H9 (cell line): ENCODE results near the gene ETFB. TPM values are rescaled to one million over a fixed set of nuclear protein-coding genes. Genes with fewer than 3 reads are reported as not detected.

Experiments
- DNase-seq: peaks from one replicate; pipeline ENCODE4 v3.0.0-alpha.2; 2017
- H2AFZ ChIP-seq: one replicate; pipeline ENCODE4 v1.6.1; 2013; ENCODE audit warnings: mild to moderate bottlenecking, low read length, control low read depth, moderate library complexity
- H2AK5ac ChIP-seq: 2 replicates; pipeline ENCODE4 v1.6.1; 2013; ENCODE audit warnings: low read length, control low read depth, mixed read lengths; ENCODE audit not compliant: insufficient read length
- H2BK120ac ChIP-seq: one replicate; pipeline ENCODE4 v1.6.1; 2013; ENCODE audit warnings: low read depth, mild to moderate bottlenecking, low read length, control low read depth, inconsistent platforms; ENCODE audit not compliant: poor library complexity, severe bottlenecking
- H2BK12ac ChIP-seq: 2 replicates; pipeline ENCODE4 v1.6.1; 2013; ENCODE audit warnings: low read length, control low read depth, mixed read lengths, low read depth; ENCODE audit not compliant: insufficient read length
- H2BK15ac ChIP-seq: 2 replicates; pipeline ENCODE4 v1.6.1; 2013; ENCODE audit warnings: low read depth, low read length, control low read depth
- H2BK20ac ChIP-seq: one replicate; pipeline ENCODE4 v1.6.1; 2013; ENCODE audit warnings: low read depth, mild to moderate bottlenecking, low read length, control low read depth, inconsistent platforms; ENCODE audit not compliant: poor library complexity, severe bottlenecking
- H2BK5ac ChIP-seq: 2 replicates; pipeline ENCODE4 v1.6.1; 2013; ENCODE audit warnings: low read length, control low read depth, mixed read lengths; ENCODE audit not compliant: insufficient read length
- H3K14ac ChIP-seq: 2 replicates; pipeline ENCODE4 v1.6.1; 2013; ENCODE audit warnings: low read length, control low read depth; ENCODE audit not compliant: insufficient read depth
- H3K18ac ChIP-seq: 2 replicates; pipeline ENCODE4 v1.6.1; 2013; ENCODE audit warnings: low read depth, mild to moderate bottlenecking, mixed read lengths, low read length, control low read depth; ENCODE audit not compliant: insufficient read length
- H3K23ac ChIP-seq: 2 replicates; pipeline ENCODE4 v1.6.1; 2013; ENCODE audit warnings: low read length, control low read depth, mixed read lengths, low read depth; ENCODE audit not compliant: insufficient read length
- H3K23me2 ChIP-seq: 2 replicates; pipeline ENCODE4 v1.6.1; 2013; ENCODE audit warnings: low read depth, mild to moderate bottlenecking, mixed read lengths, low read length, control low read depth; ENCODE audit not compliant: insufficient read length, poor library complexity, severe bottlenecking
- H3K27ac ChIP-seq: 2 replicates; pipeline ENCODE4 v1.5.1; 2013; ENCODE audit warnings: low read length, control low read depth, mixed read lengths, low read depth; ENCODE audit not compliant: insufficient read length
- H3K27me3 ChIP-seq: 2 replicates; pipeline ENCODE4 v1.6.1; 2013; ENCODE audit warnings: low read length, control low read depth, inconsistent platforms; ENCODE audit not compliant: insufficient read depth
- H3K4ac ChIP-seq: 2 replicates; pipeline ENCODE4 v1.6.1; 2013; ENCODE audit warnings: low read depth, mild to moderate bottlenecking, control low read depth, inconsistent platforms, low read length, moderate library complexity
- H3K4me1 ChIP-seq: 2 replicates; pipeline ENCODE4 v1.6.1; 2013; ENCODE audit warnings: low read length, control low read depth, inconsistent platforms; ENCODE audit not compliant: insufficient read depth
- H3K4me2 ChIP-seq: 2 replicates; pipeline ENCODE4 v1.6.1; 2013; ENCODE audit warnings: low read length, control low read depth, mixed read lengths; ENCODE audit not compliant: insufficient read length, insufficient read depth
- H3K56ac ChIP-seq: 2 replicates; pipeline ENCODE4 v1.6.1; 2013; ENCODE audit warnings: low read depth, mild to moderate bottlenecking, mixed read lengths, low read length, control low read depth; ENCODE audit not compliant: insufficient read length
- H3K79me1 ChIP-seq: 2 replicates; pipeline ENCODE4 v1.6.1; 2013; ENCODE audit warnings: low read depth, mild to moderate bottlenecking, moderate library complexity, low read length, control low read depth, inconsistent platforms; ENCODE audit not compliant: insufficient read depth, poor library complexity, severe bottlenecking
- H3K79me2 ChIP-seq: 2 replicates; pipeline ENCODE4 v1.6.1; 2013; ENCODE audit warnings: low read length, control low read depth, inconsistent platforms; ENCODE audit not compliant: insufficient read depth
- H3K9ac ChIP-seq: 2 replicates; pipeline ENCODE4 v1.6.1; 2013; ENCODE audit warnings: low read length, control low read depth, mixed read lengths; ENCODE audit not compliant: insufficient read length; ENCODE audit errors: extremely low read depth
- H3K9me3 ChIP-seq: one replicate; pipeline ENCODE4 v1.6.1; 2013; ENCODE audit warnings: low read depth, low read length, inconsistent platforms; ENCODE audit not compliant: control insufficient read depth
- H3T11ph ChIP-seq: one replicate; pipeline ENCODE4 v1.6.1; 2013; ENCODE audit warnings: mild to moderate bottlenecking, low read length, control low read depth, inconsistent platforms
- H4K20me1 ChIP-seq: one replicate; pipeline ENCODE4 v1.6.1; 2013; ENCODE audit not compliant: control insufficient read depth, insufficient read length, insufficient read depth
- H4K5ac ChIP-seq: 2 replicates; pipeline ENCODE4 v1.6.1; 2013; ENCODE audit warnings: low read depth, mild to moderate bottlenecking, mixed read lengths, low read length, control low read depth; ENCODE audit not compliant: insufficient read length
- H4K8ac ChIP-seq: replicated peaks from 2 replicates; pipeline ENCODE4 v1.6.1; 2013; ENCODE audit warnings: low read length, control low read depth, mixed read lengths, low read depth; ENCODE audit not compliant: insufficient read length
- H4K91ac ChIP-seq: 2 replicates; pipeline ENCODE4 v1.6.1; 2013; ENCODE audit warnings: low read depth, mild to moderate bottlenecking, moderate library complexity, mixed read lengths, low read length, control low read depth; ENCODE audit not compliant: insufficient read length
- H3K27ac Mint-ChIP-seq, 3 experiments: 2 replicates in 2 of 3; 3 replicates in 1 of 3; pipeline ENCODE4 v1.8.0; 2020 to 2021; ENCODE audit warnings: mixed read lengths in 3 of 3, mild to moderate bottlenecking in 1 of 3, moderate library complexity in 1 of 3
- H3K27me3 Mint-ChIP-seq: 2 replicates; pipeline ENCODE4 v1.8.0; 2021; ENCODE audit warnings: low read depth, mild to moderate bottlenecking, moderate library complexity, mixed read lengths
- H3K36me3 Mint-ChIP-seq, 3 experiments: 2 replicates in 2 of 3; 3 replicates in 1 of 3; pipeline ENCODE4 v1.8.0; 2020 to 2021; ENCODE audit warnings: low read depth in 3 of 3, mixed read lengths in 3 of 3; ENCODE audit not compliant: insufficient read depth in 1 of 3
- H3K4me1 Mint-ChIP-seq, 2 experiments: 2 replicates each; pipeline ENCODE4 v1.8.0; 2020; ENCODE audit warnings: mixed read lengths in 2 of 2
- H3K4me3 Mint-ChIP-seq, 2 experiments: 2 replicates in 1 of 2; 3 replicates in 1 of 2; pipeline ENCODE4 v1.8.0; 2020 to 2021; ENCODE audit warnings: mild to moderate bottlenecking in 2 of 2, mixed read lengths in 2 of 2, moderate library complexity in 1 of 2
- H3K9me3 Mint-ChIP-seq, 2 experiments: 2 replicates in 1 of 2; 3 replicates in 1 of 2; pipeline ENCODE4 v1.8.0; 2020; ENCODE audit warnings: mild to moderate bottlenecking in 2 of 2, mixed read lengths in 2 of 2, moderate library complexity in 1 of 2
- WGBS: extraction: QIAGEN DNeasy Blood & Tissue Kit; methylation state at CpG from one replicate; pipeline ENCODE4 v1.1.7; 2013; ENCODE audit warnings: missing lambda C conversion rate, low lambda C conversion rate, mixed read lengths; ENCODE audit not compliant: insufficient read length; ENCODE audit errors: extremely low coverage; 5-methylcytosine and 5-hydroxymethylcytosine counted together
- total RNA-seq: library from RNA; stranded (reverse); gene quantifications from 2 replicates; pipeline ENCODE4 v1.2.1, GENCODE V29; 2021
- TF ChIP-seq, protein P1 (sequence below): fragments of 200-600 bp; sonication (generic); conservative IDR thresholded peaks from 3 replicates; pipeline ENCODE4 v1.8.0; 2021; ENCODE audit warnings: antibody characterized with exemption, mild to moderate bottlenecking

Gene ETFB
- total RNA-seq, 1 experiment from 2014 or later: 49.4 TPM

DNA sequence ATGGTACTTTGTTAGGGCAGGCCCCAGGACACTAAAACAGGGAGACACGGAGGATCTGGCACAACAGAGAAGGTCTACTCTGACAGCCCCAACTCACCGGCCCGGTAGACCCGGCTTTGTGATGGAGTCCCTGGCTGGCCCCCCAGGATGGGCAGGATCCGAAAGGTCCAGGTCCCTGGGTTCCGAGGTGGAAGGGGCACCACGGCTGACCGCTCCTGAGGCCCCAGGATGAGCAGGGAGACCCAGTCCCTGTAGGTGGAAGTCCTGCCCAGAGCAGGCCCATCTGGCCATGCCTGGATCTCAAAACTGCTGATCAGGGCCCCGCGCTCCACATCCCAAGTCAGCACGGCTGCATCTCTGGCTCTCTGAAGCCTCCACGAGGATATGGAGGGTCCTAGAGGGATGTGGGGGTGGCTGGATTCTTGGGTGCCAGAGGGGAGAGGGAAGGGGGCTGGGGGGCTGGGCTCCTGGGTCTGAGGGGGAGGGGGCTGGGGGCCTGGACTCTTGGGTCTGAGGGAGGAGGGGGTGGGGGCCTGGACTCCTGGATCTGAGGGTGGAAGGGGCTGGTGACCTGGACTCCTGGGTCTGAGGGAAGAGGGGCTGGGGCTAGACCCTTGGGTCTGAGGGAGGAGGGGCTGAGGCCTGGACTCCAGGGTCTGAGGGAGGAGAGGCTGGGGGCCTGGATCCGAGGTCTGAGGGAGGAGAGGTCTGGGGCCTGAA lies 28.9 kb downstream of the ETFB start:
- Mint-ChIP-seq H3K36me3 (peaks cover 10 to 20% (median 17%) of the 10 kb centered on the region in 3 experiments), H3K4me1 (peaks cover 14 to 26% of the 10 kb centered on the region in 2 experiments)
- no peak overlapping the region for H2BK5ac ChIP-seq

More for the DNA sequence above, 28.9 kb downstream of the ETFB start:
- H3K4me1 ChIP-seq: peaks cover 7% of the 10 kb centered on the region; the same call in 1 of the 2 replicates
- TF ChIP-seq, protein P1, sequence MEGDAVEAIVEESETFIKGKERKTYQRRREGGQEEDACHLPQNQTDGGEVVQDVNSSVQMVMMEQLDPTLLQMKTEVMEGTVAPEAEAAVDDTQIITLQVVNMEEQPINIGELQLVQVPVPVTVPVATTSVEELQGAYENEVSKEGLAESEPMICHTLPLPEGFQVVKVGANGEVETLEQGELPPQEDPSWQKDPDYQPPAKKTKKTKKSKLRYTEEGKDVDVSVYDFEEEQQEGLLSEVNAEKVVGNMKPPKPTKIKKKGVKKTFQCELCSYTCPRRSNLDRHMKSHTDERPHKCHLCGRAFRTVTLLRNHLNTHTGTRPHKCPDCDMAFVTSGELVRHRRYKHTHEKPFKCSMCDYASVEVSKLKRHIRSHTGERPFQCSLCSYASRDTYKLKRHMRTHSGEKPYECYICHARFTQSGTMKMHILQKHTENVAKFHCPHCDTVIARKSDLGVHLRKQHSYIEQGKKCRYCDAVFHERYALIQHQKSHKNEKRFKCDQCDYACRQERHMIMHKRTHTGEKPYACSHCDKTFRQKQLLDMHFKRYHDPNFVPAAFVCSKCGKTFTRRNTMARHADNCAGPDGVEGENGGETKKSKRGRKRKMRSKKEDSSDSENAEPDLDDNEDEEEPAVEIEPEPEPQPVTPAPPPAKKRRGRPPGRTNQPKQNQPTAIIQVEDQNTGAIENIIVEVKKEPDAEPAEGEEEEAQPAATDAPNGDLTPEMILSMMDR: no peak
- peaks cover 6% of the 10 kb centered on the region for H3K23me2 ChIP-seq
- H3T11ph ChIP-seq: no peak overlapping the region
- no peak overlapping the region for H3K18ac ChIP-seq
- no peak overlapping the region for H3K23ac ChIP-seq
- no CpG with 5 or more reads among the region's 13 CpGs for WGBS
- H2BK12ac ChIP-seq: no peak overlapping the region
- no peak overlapping the region for H2BK120ac ChIP-seq
- H3K9ac ChIP-seq: no peak overlapping the region
- H2BK20ac ChIP-seq: no peak overlapping the region
- H3K14ac ChIP-seq: no peak overlapping the region
- H3K27me3 Mint-ChIP-seq: peaks cover 17% of the 10 kb centered on the region
- H2BK15ac ChIP-seq: no peak overlapping the region
- no peaks in the 10 kb centered on the region for H4K20me1 ChIP-seq
- no peaks in the 10 kb centered on the region for H3K9me3 ChIP-seq
- H4K91ac ChIP-seq: no peak overlapping the region
- H3K79me1 ChIP-seq: no peaks in the 10 kb centered on the region
- DNase-seq: no peak
- no peak overlapping the region for H3K56ac ChIP-seq
- no peak overlapping the region for H4K5ac ChIP-seq
- H2AK5ac ChIP-seq: no peak overlapping the region
- no peaks in the 10 kb centered on the region; a peak in 1 of 5 replicates for H3K9me3 Mint-ChIP-seq
- no peaks in the 10 kb centered on the region for H3K27me3 ChIP-seq
- peak overlapping the region in 1 of 3 experiments; percentile 77; a peak in 1 of 7 replicates for H3K27ac Mint-ChIP-seq
- H3K79me2 ChIP-seq: no peaks in the 10 kb centered on the region
- no peak overlapping the region for H3K27ac ChIP-seq
- no peak overlapping the region for H2AFZ ChIP-seq
- H4K8ac ChIP-seq: no peak overlapping the region
- no peak overlapping the region for H3K4ac ChIP-seq
- H3K4me2 ChIP-seq: no peak overlapping the region
- no peak overlapping the region for H3K4me3 Mint-ChIP-seq
